ENCODE measurements around the gene SURF4. TPM values are rescaled to one million over a fixed set of nuclear protein-coding genes. Genes with fewer than 3 reads are reported as not detected.

SURF4 gene
- total and polyA plus RNA-seq, 2 donors (not counting 3 experiments of a cell fraction or from before 2014, with no cell fraction given), result 216 to 358 TPM

- CTCF ChIA-PET, result interaction anchor here (0.7 to 2.4 kb wide), 2 partner anchors 95 to 148 kb away, joined by 3 to 18 read pairs; no protein-coding TSS in a partner anchor
- intact Hi-C loops (cut with micrococcal nuclease), result no loop called here
Measured at GRCh38 chr9:133334161-133334560, 41.7 kb downstream of the SURF4 start.

More at GRCh38 chr9:133334161-133334560, 41.7 kb downstream of the SURF4 start:
- no peaks in the 10 kb centered on the region for H4K20me1 ChIP-seq (replicated peaks; ENCODE audit: control insufficient read depth, extremely low read depth, insufficient read depth, low read length)
- no peak overlapping the region for H3K27ac ChIP-seq (ENCODE audit: insufficient read depth, low read depth, low read length)
- no peaks in the 10 kb centered on the region for H3K9me1 ChIP-seq (replicated peaks; ENCODE audit: control insufficient read depth, extremely low read depth, insufficient read depth, low read length)
- no peak for FAIRE-seq
- H2AFZ ChIP-seq (ENCODE audit: low read depth, low read length), result no peak overlapping the region
- no peak overlapping the region for H3K9ac ChIP-seq (replicated peaks; ENCODE audit: extremely low read depth, insufficient read depth, low read length)
- H3K27me3 ChIP-seq (ENCODE audit: control insufficient read depth in 2 of 2, insufficient read depth in 2 of 2, low read length in 2 of 2), result no peaks in the 10 kb centered on the region
- dilution Hi-C loops (cut with MboI; ENCODE audit: extremely low pct_ligation_motif_present, low sequenced_read_pairs), result no loop called here
- peaks cover 11 to 39% of the 10 kb centered on the region in 2 experiments for H3K36me3 ChIP-seq (ENCODE audit: control insufficient read depth in 2 of 2, extremely low read depth in 1 of 2, insufficient read depth in 2 of 2, low read length in 2 of 2)
- H3K4me1 ChIP-seq (ENCODE audit: control insufficient read depth, extremely low read depth, insufficient read depth, low read length), result peaks cover 7% of the 10 kb centered on the region
- POLR2A ChIA-PET, result no interaction called here
- no peaks in the 10 kb centered on the region for H3K9me3 ChIP-seq (replicated peaks; ENCODE audit: control insufficient read depth, insufficient read depth, low read length)
- H3K4me2 ChIP-seq (ENCODE audit: insufficient read depth, low read length), result no peak overlapping the region
- BruUV-seq (replicated peaks), result no TSS peak
- TF ChIP-seq GATA2 (IDR thresholded peaks at IDR 0.05; ENCODE audit: insufficient read depth, insufficient read length, low read depth, low read length) (no peak), JUN (IDR thresholded peaks at IDR 0.05; ENCODE audit: borderline replicate concordance, insufficient read depth, insufficient read length, low read depth) (no peak), POLR2AphosphoS5 (IDR thresholded peaks at IDR 0.05; ENCODE audit: insufficient read depth, low read depth, low read length) (no peak), EZH2 (IDR thresholded peaks at IDR 0.05; ENCODE audit: borderline replicate concordance, low read depth, low read length, severe bottlenecking) (no peak), POLR2A (IDR thresholded peaks at IDR 0.05; ENCODE audit: low read depth, low read length) (no peak), MAX (IDR thresholded peaks at IDR 0.05; ENCODE audit: insufficient read depth, insufficient read length) (no peak), MYC (IDR thresholded peaks at IDR 0.05; ENCODE audit: low read depth, low read length) (no peak), FOS (IDR thresholded peaks at IDR 0.05; ENCODE audit: borderline replicate concordance, insufficient read depth, low read length) (no peak)
- TF ChIP-seq, protein P1, sequence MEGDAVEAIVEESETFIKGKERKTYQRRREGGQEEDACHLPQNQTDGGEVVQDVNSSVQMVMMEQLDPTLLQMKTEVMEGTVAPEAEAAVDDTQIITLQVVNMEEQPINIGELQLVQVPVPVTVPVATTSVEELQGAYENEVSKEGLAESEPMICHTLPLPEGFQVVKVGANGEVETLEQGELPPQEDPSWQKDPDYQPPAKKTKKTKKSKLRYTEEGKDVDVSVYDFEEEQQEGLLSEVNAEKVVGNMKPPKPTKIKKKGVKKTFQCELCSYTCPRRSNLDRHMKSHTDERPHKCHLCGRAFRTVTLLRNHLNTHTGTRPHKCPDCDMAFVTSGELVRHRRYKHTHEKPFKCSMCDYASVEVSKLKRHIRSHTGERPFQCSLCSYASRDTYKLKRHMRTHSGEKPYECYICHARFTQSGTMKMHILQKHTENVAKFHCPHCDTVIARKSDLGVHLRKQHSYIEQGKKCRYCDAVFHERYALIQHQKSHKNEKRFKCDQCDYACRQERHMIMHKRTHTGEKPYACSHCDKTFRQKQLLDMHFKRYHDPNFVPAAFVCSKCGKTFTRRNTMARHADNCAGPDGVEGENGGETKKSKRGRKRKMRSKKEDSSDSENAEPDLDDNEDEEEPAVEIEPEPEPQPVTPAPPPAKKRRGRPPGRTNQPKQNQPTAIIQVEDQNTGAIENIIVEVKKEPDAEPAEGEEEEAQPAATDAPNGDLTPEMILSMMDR (IDR thresholded peaks at IDR 0.05; ENCODE audit: extremely low read depth in 1 of 2, insufficient read depth in 1 of 2, low read depth in 1 of 2, low read length in 2 of 2), result no peak
- no peak for DNase-seq (ENCODE audit: low read depth, low spot score)
- no peak overlapping the region for H3K4me3 ChIP-seq (replicated peaks in 1 of 3; ENCODE audit: insufficient read depth in 1 of 3, low read depth in 1 of 3, low read length in 3 of 3)
- peaks cover 23% of the 10 kb centered on the region for H3K79me2 ChIP-seq (ENCODE audit: control insufficient read depth, insufficient read depth, low read length)

Measured in endothelial cell of umbilical vein (primary cell).